Measurements from ENCODE around the gene GALNTL6. TPM values are rescaled to one million over a fixed set of nuclear protein-coding genes. Genes with fewer than 3 reads are reported as not detected.
"Not testable (repeated sequence)": the region's sequence is repeated elsewhere in the genome, so short reads cannot be mapped to it uniquely, and the experiment has no call there.

Gene GALNTL6
- total RNA-seq, 1 experiment from 2014 or later = not detected

- DNase-seq (ENCODE audit: low spot score) = no peak
These were observed 566.6 kb downstream of the GALNTL6 start for GRCh38 chr4:172379834-172380233.

GRCh38 chr4:172390331-172390730 lies 577.1 kb downstream of the GALNTL6 start:
- peak; percentile 56 for DNase-seq (ENCODE audit: low spot score)

GRCh38 chr4:172392741-172393140 lies 579.5 kb downstream of the GALNTL6 start:
- peak; percentile 3 for DNase-seq (ENCODE audit: low spot score)

GRCh38 chr4:172393220-172393619 lies 580.0 kb downstream of the GALNTL6 start:
- no peak for DNase-seq (ENCODE audit: low spot score)

- DNase-seq (ENCODE audit: low spot score) = no peak
These were observed 591.5 kb downstream of the GALNTL6 start for GRCh38 chr4:172404676-172405075.

GRCh38 chr4:172410363-172410762 lies 597.2 kb downstream of the GALNTL6 start:
- DNase-seq (ENCODE audit: low spot score) = no peak

- no peak for DNase-seq (ENCODE audit: low spot score)
These were observed 597.9 kb downstream of the GALNTL6 start for GRCh38 chr4:172411149-172411548.

- DNase-seq (ENCODE audit: low spot score) = no peak
These were observed 599.8 kb downstream of the GALNTL6 start for GRCh38 chr4:172412851-172413580.

GRCh38 chr4:172428979-172429378 lies 615.8 kb downstream of the GALNTL6 start:
- not testable (repeated sequence) for DNase-seq (ENCODE audit: low spot score)

- peak; percentile 50 for DNase-seq (ENCODE audit: low spot score)
These were observed 667.3 kb downstream of the GALNTL6 start for GRCh38 chr4:172480471-172480870.

- no peak for DNase-seq (ENCODE audit: low spot score)
These were observed 668.8 kb downstream of the GALNTL6 start for GRCh38 chr4:172481802-172482508.

- no peak for DNase-seq (ENCODE audit: low spot score)
These were observed 671.8 kb downstream of the GALNTL6 start for GRCh38 chr4:172485007-172485406.

- no peak for DNase-seq (ENCODE audit: low spot score)
These were observed 673.3 kb downstream of the GALNTL6 start for GRCh38 chr4:172486531-172486930.

GRCh38 chr4:172489861-172490260 lies 676.7 kb downstream of the GALNTL6 start:
- DNase-seq (ENCODE audit: low spot score) = no peak

GRCh38 chr4:172495769-172496168 lies 682.6 kb downstream of the GALNTL6 start:
- DNase-seq (ENCODE audit: low spot score) = no peak

- no peak for DNase-seq (ENCODE audit: low spot score)
These were observed 684.1 kb downstream of the GALNTL6 start for GRCh38 chr4:172497321-172497720.

GRCh38 chr4:172514011-172514410 lies 700.8 kb downstream of the GALNTL6 start:
- no peak for DNase-seq (ENCODE audit: low spot score)

- peak; percentile 3 for DNase-seq (ENCODE audit: low spot score)
These were observed 701.6 kb downstream of the GALNTL6 start for GRCh38 chr4:172514801-172515200.

- peak; percentile 43 for DNase-seq (ENCODE audit: low spot score)
These were observed 702.2 kb downstream of the GALNTL6 start for GRCh38 chr4:172515266-172515879.

GRCh38 chr4:172517391-172517790 lies 704.2 kb downstream of the GALNTL6 start:
- DNase-seq (ENCODE audit: low spot score) = no peak

GRCh38 chr4:172521248-172521647 lies 708.0 kb downstream of the GALNTL6 start:
- no peak for DNase-seq (ENCODE audit: low spot score)

GRCh38 chr4:172521680-172522079 lies 708.5 kb downstream of the GALNTL6 start:
- DNase-seq (ENCODE audit: low spot score) = no peak

GRCh38 chr4:172543249-172543648 lies 730.0 kb downstream of the GALNTL6 start:
- no peak for DNase-seq (ENCODE audit: low spot score)

Data from A172 (cell line).